IMR-90 (cell line): ENCODE measurements around the gene SMCO4. TPM values are rescaled to one million over a fixed set of nuclear protein-coding genes. Genes with fewer than 3 reads are reported as not detected.

Experiments used
- ATAC-seq: fragments of 200-7000 bp; cut with Tn5 transposase; 2 replicates; pipeline ENCODE4 v1.9.1; 2020; ENCODE audit warnings: low read depth, mild to moderate bottlenecking, moderate library complexity
- BruUV-seq: library from RNA; stranded (reverse); fragments of 400-500 nt; replicated peaks from 2 replicates; lab custom pipeline; 2021; lab: Mats Ljungman, UMichigan
- CTCF ChIA-PET: fragments of 300-600 bp; formaldehyde crosslinking; extraction: SDS; loops from one replicate; lab custom pipeline; 2021; ENCODE audit warnings: antibody characterized with exemption; lab: Yijun Ruan, JAX
- POLR2A ChIA-PET: fragments of 300-600 bp; sonication (Branson Sonifier 250); formaldehyde crosslinking; loops from one replicate; lab custom pipeline; 2022; ENCODE audit warnings: antibody characterized with exemption; ENCODE audit not compliant: unreplicated experiment; lab: Charles Lee
- DNase-seq: peaks from one replicate; pipeline ENCODE4 v3.0.0; 2013
- H2AFZ ChIP-seq: replicated peaks from 2 replicates; pipeline ENCODE3; 2013; ENCODE audit warnings: low read length, mild to moderate bottlenecking; ENCODE audit not compliant: poor library complexity
- H2AK5ac ChIP-seq: 2 replicates; pipeline ENCODE4 v1.6.1; 2013; ENCODE audit warnings: low read depth, low read length, inconsistent platforms
- H2AK9ac ChIP-seq: replicated peaks from 2 replicates; pipeline ENCODE3; 2013; ENCODE audit warnings: mild to moderate bottlenecking, low read depth, low read length, moderate library complexity; ENCODE audit not compliant: poor library complexity
- H2BK120ac ChIP-seq: 2 replicates; pipeline ENCODE4 v1.6.1; 2013; ENCODE audit warnings: low read depth, low read length, inconsistent platforms
- H2BK15ac ChIP-seq: 3 replicates; pipeline ENCODE4 v1.6.1; 2013; ENCODE audit warnings: low read depth, low read length, inconsistent platforms
- H2BK20ac ChIP-seq: 2 replicates; pipeline ENCODE4 v1.6.1; 2013; ENCODE audit warnings: low read depth, mild to moderate bottlenecking, inconsistent platforms, low read length, moderate library complexity
- H2BK5ac ChIP-seq: 2 replicates; pipeline ENCODE4 v1.6.1; 2013; ENCODE audit warnings: mild to moderate bottlenecking, low read depth, low read length, inconsistent platforms; ENCODE audit not compliant: poor library complexity, severe bottlenecking
- H3K14ac ChIP-seq: replicated peaks from 2 replicates; pipeline ENCODE4 v1.6.1; 2013; ENCODE audit warnings: low read depth, low read length, inconsistent platforms
- H3K18ac ChIP-seq: 2 replicates; pipeline ENCODE4 v1.6.1; 2013; ENCODE audit warnings: low read depth, low read length, control low read depth
- H3K23ac ChIP-seq: 2 replicates; pipeline ENCODE4 v1.6.1; 2013; ENCODE audit warnings: low read depth, low read length, inconsistent platforms
- H3K27ac ChIP-seq: 2 replicates; pipeline ENCODE4 v1.5.1; 2013; ENCODE audit warnings: mild to moderate bottlenecking, control low read depth, low read length; ENCODE audit not compliant: insufficient read depth
- H3K27me3 ChIP-seq: 2 replicates; pipeline ENCODE4 v1.6.1; 2013; ENCODE audit warnings: low read length; ENCODE audit not compliant: control insufficient read depth, insufficient read depth
- H3K36me3 ChIP-seq: 2 replicates; pipeline ENCODE4 v1.6.1; 2013; ENCODE audit warnings: low read length, mixed read lengths; ENCODE audit not compliant: control insufficient read depth, insufficient read depth
- H3K4ac ChIP-seq: 2 replicates; pipeline ENCODE4 v1.6.1; 2013; ENCODE audit warnings: low read depth, low read length, inconsistent platforms
- H3K4me1 ChIP-seq: 2 replicates; pipeline ENCODE4 v1.6.1; 2013; ENCODE audit warnings: low read length, mixed read lengths; ENCODE audit not compliant: control insufficient read depth, insufficient read depth
- H3K4me2 ChIP-seq: 2 replicates; pipeline ENCODE4 v1.6.1; 2013; ENCODE audit warnings: low read depth, mild to moderate bottlenecking, control low read depth, low read length, moderate library complexity
- H3K4me3 ChIP-seq: 2 replicates; pipeline ENCODE4 v1.5.1; 2013; ENCODE audit warnings: low read depth, mild to moderate bottlenecking, control low read depth, low read length, moderate library complexity; ENCODE audit not compliant: insufficient read depth
- H3K56ac ChIP-seq: 2 replicates; pipeline ENCODE4 v1.6.1; 2013; ENCODE audit warnings: low read length, inconsistent platforms; ENCODE audit not compliant: insufficient read depth; ENCODE audit errors: extremely low read depth
- H3K79me1 ChIP-seq, 2 experiments: 2 replicates each; pipeline ENCODE4 v1.6.1; 2013; ENCODE audit warnings: low read length in 2 of 2, inconsistent platforms in 1 of 2, low read depth in 1 of 2
- H3K9ac ChIP-seq: 2 replicates; pipeline ENCODE4 v1.6.1; 2013; ENCODE audit warnings: low read depth, low read length, control low read depth
- H3K9me1 ChIP-seq: 2 replicates; pipeline ENCODE4 v1.6.1; 2013; ENCODE audit warnings: low read length, inconsistent platforms; ENCODE audit not compliant: insufficient read depth
- H3K9me3 ChIP-seq: 2 replicates; pipeline ENCODE4 v1.6.1; 2013; ENCODE audit warnings: low read length; ENCODE audit not compliant: control insufficient read depth, insufficient read depth
- H4K20me1 ChIP-seq: 2 replicates; pipeline ENCODE4 v1.6.1; 2013; ENCODE audit warnings: low read length, inconsistent platforms; ENCODE audit not compliant: insufficient read depth
- H4K5ac ChIP-seq: 2 replicates; pipeline ENCODE4 v1.6.1; 2013; ENCODE audit warnings: mild to moderate bottlenecking, low read depth, low read length, control low read depth
- H4K8ac ChIP-seq, 2 experiments: 2 replicates each; pipeline ENCODE4 v1.6.1; 2013; ENCODE audit warnings: low read depth in 2 of 2, low read length in 2 of 2, control low read depth in 1 of 2, inconsistent platforms in 1 of 2
- H4K91ac ChIP-seq: 2 replicates; pipeline ENCODE4 v1.6.1; 2013; ENCODE audit warnings: low read depth, low read length, inconsistent platforms; ENCODE audit not compliant: insufficient read depth
- BHLHE40 ChIP-seq: fragments of 150-350 bp; IDR thresholded peaks from 2 replicates; pipeline ENCODE4 v1.6.1; 2016; ENCODE audit warnings: mild to moderate bottlenecking, low read depth, low read length
- CEBPB ChIP-seq: IDR thresholded peaks from 2 replicates; pipeline ENCODE4 v1.6.1; 2012; ENCODE audit warnings: low read depth, low read length, improper control_type of control experiment
- CHD1 ChIP-seq: IDR thresholded peaks from 2 replicates; pipeline ENCODE4 v1.6.1; 2012; ENCODE audit warnings: low read depth, low read length, improper control_type of control experiment
- MAFK ChIP-seq: IDR thresholded peaks from 2 replicates; pipeline ENCODE4 v1.6.1; 2012; ENCODE audit warnings: low read depth, low read length, improper control_type of control experiment
- MAZ ChIP-seq: IDR thresholded peaks from 2 replicates; pipeline ENCODE4 v1.6.1; 2012; ENCODE audit warnings: low read depth, mild to moderate bottlenecking, low read length, improper control_type of control experiment, moderate library complexity, borderline replicate concordance
- MXI1 ChIP-seq: IDR thresholded peaks from 2 replicates; pipeline ENCODE4 v1.6.1; 2012; ENCODE audit warnings: low read depth, mild to moderate bottlenecking, low read length, moderate library complexity, borderline replicate concordance
- NFE2L2 ChIP-seq: fragments of 150-350 bp; IDR thresholded peaks from 2 replicates; pipeline ENCODE4 v1.6.1; 2016; ENCODE audit warnings: low read depth, mild to moderate bottlenecking, low read length
- POLR2A ChIP-seq: IDR thresholded peaks from 2 replicates; pipeline ENCODE4 v1.6.1; 2012; ENCODE audit warnings: mild to moderate bottlenecking, low read depth, low read length
- RAD21 ChIP-seq: IDR thresholded peaks from 2 replicates; pipeline ENCODE4 v1.6.1; 2012; ENCODE audit warnings: low read length, improper control_type of control experiment
- RCOR1 ChIP-seq: IDR thresholded peaks from 2 replicates; pipeline ENCODE4 v1.6.1; 2012; ENCODE audit warnings: mild to moderate bottlenecking, low read length, improper control_type of control experiment; ENCODE audit not compliant: insufficient replicate concordance
- RFX5 ChIP-seq: IDR thresholded peaks from 2 replicates; pipeline ENCODE4 v1.8.0; 2012; ENCODE audit warnings: low read depth, mild to moderate bottlenecking, low read length, moderate library complexity
- SMC3 ChIP-seq: fragments of 150-350 bp; IDR thresholded peaks from 2 replicates; pipeline ENCODE4 v1.6.1; 2016; ENCODE audit warnings: low read depth, mild to moderate bottlenecking, antibody characterized with exemption, low read length, moderate library complexity
- WGBS, 2 experiments: methylation state at CpG; one replicate each; pipeline versions ENCODE4 v1.1.5 to v1.1.7; 2013; ENCODE audit warnings: missing lambda C conversion rate in 2 of 2; ENCODE audit not compliant: insufficient read length in 1 of 2; ENCODE audit errors: extremely low coverage in 2 of 2; 5-methylcytosine and 5-hydroxymethylcytosine counted together
- dilution Hi-C: fragments of 300-500 bp; cut with HindIII; formaldehyde crosslinking; loops from one replicate; pipeline ENCODE4 v1.14.3; 2018; ENCODE audit warnings: low sequenced_read_pairs; ENCODE audit not compliant: unreplicated experiment
- in situ Hi-C: fragments of 300-500 bp; cut with MboI; formaldehyde crosslinking; loops from 3 replicates; pipeline ENCODE4 v1.14.3; 2019; ENCODE audit warnings: low sequenced_read_pairs, inconsistent platforms, mixed read lengths
- intact Hi-C: fragments of 100-400 bp; cut with micrococcal nuclease; formaldehyde crosslinking; loops from 2 replicates; pipeline ENCODE4 v1.10.0; 2022
- polyA plus RNA-seq, 3 experiments: library from polyadenylated mRNA; depleted of rRNA; stranded (reverse); fragments of >200 nt; gene quantifications; 2 replicates each; pipeline ENCODE4 v1.2.3, GENCODE V29; 2012; ENCODE audit warnings: low replicate concordance in 1 of 3
- total RNA-seq: library from RNA; depleted of rRNA; stranded (reverse); fragments of >200 nt; gene quantifications from 2 replicates; pipeline ENCODE4 v1.2.3, GENCODE V29; 2012
- TF ChIP-seq, protein P1 (sequence below): conservative IDR thresholded peaks from 2 replicates; pipeline ENCODE4 v1.5.1; 2012; ENCODE audit warnings: mild to moderate bottlenecking, low read depth, low read length, improper control_type of control experiment
- TF ChIP-seq, protein P2 (sequence below): fragments of 150-350 bp; IDR thresholded peaks from 2 replicates; pipeline ENCODE4 v1.6.1; 2017; ENCODE audit warnings: mild to moderate bottlenecking, antibody characterized with exemption, low read length, low read depth
- TF ChIP-seq, protein P3 (sequence below): fragments of 150-350 bp; IDR thresholded peaks from 2 replicates; pipeline ENCODE4 v1.6.1; 2016; ENCODE audit warnings: low read depth, mild to moderate bottlenecking, low read length, moderate library complexity, borderline replicate concordance

The SMCO4 gene
- total and polyA plus RNA-seq, 2 of the 4 experiments (the other 2 are of a cell fraction): 2.2 to 17.7 TPM

DNA sequence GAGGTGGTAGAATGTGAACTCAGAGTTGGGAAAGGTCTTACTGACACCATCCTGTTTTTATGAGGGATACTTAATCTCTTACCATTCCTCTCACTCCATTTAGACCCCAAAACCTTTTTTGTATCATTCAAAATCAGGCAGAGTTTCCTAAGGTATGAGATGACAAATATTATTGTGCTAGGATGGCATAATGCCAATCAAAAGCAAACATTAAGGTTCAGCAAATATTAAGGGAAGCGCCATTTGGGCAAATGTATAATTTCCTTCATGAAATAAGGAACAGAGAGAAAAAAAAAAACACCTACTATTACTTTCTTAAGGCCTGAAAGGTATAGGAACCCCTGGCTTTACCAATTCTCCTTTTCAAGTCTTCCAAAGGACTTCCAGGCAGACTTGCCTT is 62.4 kb downstream of the SMCO4 start:
- Histone ChIP-seq H3K27me3 (no peaks in the 10 kb centered on the region), H3K79me1 (0 out of 4 replicates have a peak, but pooled peaks cover 0 to 4% of the 10 kb centered on the region in 2 experiments), H3K4me2 (no peak overlapping the region), H3K56ac (no peak overlapping the region), H3K23ac (no peak overlapping the region), H2AK9ac (no peak overlapping the region), H2BK120ac (no peak overlapping the region), H4K8ac (no peak overlapping the region), H2BK15ac (no peak overlapping the region), H3K4me3 (no peak overlapping the region), H2BK20ac (no peak overlapping the region), H3K9me3 (no peaks in the 10 kb centered on the region), H3K9ac (no peak overlapping the region), H3K18ac (no peak overlapping the region), H3K36me3 (no peaks in the 10 kb centered on the region), H3K9me1 (peaks cover 11% of the 10 kb centered on the region), H3K27ac (no peak overlapping the region), H2AK5ac (no peak overlapping the region), H4K5ac (no peak overlapping the region), H2BK5ac (no peak overlapping the region), H3K4ac (no peak overlapping the region), H2AFZ (no peak overlapping the region), H3K4me1 (peaks cover 9% of the 10 kb centered on the region), H4K20me1 (no peaks in the 10 kb centered on the region; the same call in none of the 2 replicates), H4K91ac (no peak overlapping the region), H3K14ac (no peak overlapping the region)
- CTCF ChIA-PET: interaction anchor here (0.6 kb wide), 1 partner anchor 223 kb away, joined by 4 read pairs; no protein-coding TSS in a partner anchor
- in situ Hi-C loops (no loop called here), dilution Hi-C loops (no loop called here), intact Hi-C loops (no loop called here)
- WGBS, 2 experiments: no CpG with 5 or more reads among the region's 1 CpG
- DNase-seq (no peak), ATAC-seq (no peak)
- POLR2A ChIA-PET: no interaction called here
- BruUV-seq: no TSS peak
- TF ChIP-seq BHLHE40 (no peak), POLR2A (no peak), RCOR1 (no peak), CEBPB (no peak), MXI1 (no peak), MAZ (no peak), NFE2L2 (no peak), MAFK (no peak), SMC3 (no peak), CHD1 (no peak), RFX5 (no peak), RAD21 (no peak)
- TF ChIP-seq, protein P1, sequence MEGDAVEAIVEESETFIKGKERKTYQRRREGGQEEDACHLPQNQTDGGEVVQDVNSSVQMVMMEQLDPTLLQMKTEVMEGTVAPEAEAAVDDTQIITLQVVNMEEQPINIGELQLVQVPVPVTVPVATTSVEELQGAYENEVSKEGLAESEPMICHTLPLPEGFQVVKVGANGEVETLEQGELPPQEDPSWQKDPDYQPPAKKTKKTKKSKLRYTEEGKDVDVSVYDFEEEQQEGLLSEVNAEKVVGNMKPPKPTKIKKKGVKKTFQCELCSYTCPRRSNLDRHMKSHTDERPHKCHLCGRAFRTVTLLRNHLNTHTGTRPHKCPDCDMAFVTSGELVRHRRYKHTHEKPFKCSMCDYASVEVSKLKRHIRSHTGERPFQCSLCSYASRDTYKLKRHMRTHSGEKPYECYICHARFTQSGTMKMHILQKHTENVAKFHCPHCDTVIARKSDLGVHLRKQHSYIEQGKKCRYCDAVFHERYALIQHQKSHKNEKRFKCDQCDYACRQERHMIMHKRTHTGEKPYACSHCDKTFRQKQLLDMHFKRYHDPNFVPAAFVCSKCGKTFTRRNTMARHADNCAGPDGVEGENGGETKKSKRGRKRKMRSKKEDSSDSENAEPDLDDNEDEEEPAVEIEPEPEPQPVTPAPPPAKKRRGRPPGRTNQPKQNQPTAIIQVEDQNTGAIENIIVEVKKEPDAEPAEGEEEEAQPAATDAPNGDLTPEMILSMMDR: no peak
- TF ChIP-seq, protein P2, sequence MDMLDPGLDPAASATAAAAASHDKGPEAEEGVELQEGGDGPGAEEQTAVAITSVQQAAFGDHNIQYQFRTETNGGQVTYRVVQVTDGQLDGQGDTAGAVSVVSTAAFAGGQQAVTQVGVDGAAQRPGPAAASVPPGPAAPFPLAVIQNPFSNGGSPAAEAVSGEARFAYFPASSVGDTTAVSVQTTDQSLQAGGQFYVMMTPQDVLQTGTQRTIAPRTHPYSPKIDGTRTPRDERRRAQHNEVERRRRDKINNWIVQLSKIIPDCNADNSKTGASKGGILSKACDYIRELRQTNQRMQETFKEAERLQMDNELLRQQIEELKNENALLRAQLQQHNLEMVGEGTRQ: no peak
- TF ChIP-seq, protein P3, sequence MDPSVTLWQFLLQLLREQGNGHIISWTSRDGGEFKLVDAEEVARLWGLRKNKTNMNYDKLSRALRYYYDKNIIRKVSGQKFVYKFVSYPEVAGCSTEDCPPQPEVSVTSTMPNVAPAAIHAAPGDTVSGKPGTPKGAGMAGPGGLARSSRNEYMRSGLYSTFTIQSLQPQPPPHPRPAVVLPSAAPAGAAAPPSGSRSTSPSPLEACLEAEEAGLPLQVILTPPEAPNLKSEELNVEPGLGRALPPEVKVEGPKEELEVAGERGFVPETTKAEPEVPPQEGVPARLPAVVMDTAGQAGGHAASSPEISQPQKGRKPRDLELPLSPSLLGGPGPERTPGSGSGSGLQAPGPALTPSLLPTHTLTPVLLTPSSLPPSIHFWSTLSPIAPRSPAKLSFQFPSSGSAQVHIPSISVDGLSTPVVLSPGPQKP: no peak
